ENCODE results near the gene FAM131A. TPM values are rescaled to one million over a fixed set of nuclear protein-coding genes. Genes with fewer than 3 reads are reported as not detected.

Gene FAM131A
- total RNA-seq, 1 experiment from 2014 or later = 23.0 TPM

- peaks cover 51% of the 10 kb centered on the region for H3K36me3 Mint-ChIP-seq
- ChIA-PET POLR2A (interaction anchor here (0.8 kb wide), 1 partner anchor 24 kb away, joined by 4 read pairs; no protein-coding TSS in a partner anchor), CTCF (no interaction called here)
- H3K4me1 Mint-ChIP-seq = peaks cover 12% of the 10 kb centered on the region
- TF ChIP-seq HMGXB4 (CRISPR knock-in tag; IDR thresholded peaks at IDR 0.05) = peak; percentile 16; the same call in 1 of the 2 replicates
- TF ChIP-seq OVOL2 (CRISPR knock-in tag; IDR thresholded peaks at IDR 0.05; ENCODE audit: borderline replicate concordance) = no peak
- TF ChIP-seq JUN (CRISPR knock-in tag; IDR thresholded peaks at IDR 0.05) = 0 out of 2 replicates have a peak, but pooled peaks have one; percentile 17
- no peak for TF ChIP-seq TCF7 (CRISPR knock-in tag; IDR thresholded peaks at IDR 0.05; ENCODE audit: low read depth)
- no peak for TF ChIP-seq CTCF (IDR thresholded peaks at IDR 0.05)
- no peak for ATAC-seq
- peak overlapping the region; percentile 89 for H3K27ac Mint-ChIP-seq
- H3K4me3 Mint-ChIP-seq = peak overlapping the region; percentile 96
- no peak for DNase-seq (ENCODE audit: low spot score)
- no peaks in the 10 kb centered on the region for H3K9me3 Mint-ChIP-seq
- peaks cover 4% of the 10 kb centered on the region; the same call in 1 of the 2 replicates for H3K27me3 Mint-ChIP-seq (ENCODE audit: low read depth)
Measured at GRCh38 chr3:184299488-184300377, 37.7 kb upstream of the FAM131A start.

- H3K4me3 Mint-ChIP-seq = peak overlapping the region; percentile 96
- ChIA-PET CTCF (no interaction called here), POLR2A (no interaction called here)
- TF ChIP-seq ZSCAN18 (CRISPR knock-in tag; IDR thresholded peaks at IDR 0.05) = no peak
- no peak for TF ChIP-seq ZNF263 (CRISPR knock-in tag; IDR thresholded peaks at IDR 0.05; ENCODE audit: low read depth)
- TF ChIP-seq CREM (CRISPR knock-in tag; IDR thresholded peaks at IDR 0.05) = no peak
- no peak for TF ChIP-seq NR1H2 (CRISPR knock-in tag; IDR thresholded peaks at IDR 0.05)
- no peak for TF ChIP-seq NFE2L1 (CRISPR knock-in tag; IDR thresholded peaks at IDR 0.05)
- no peak for TF ChIP-seq EMX1 (CRISPR knock-in tag; IDR thresholded peaks at IDR 0.05)
- no peak for TF ChIP-seq ZNF396 (CRISPR knock-in tag; IDR thresholded peaks at IDR 0.05; ENCODE audit: borderline replicate concordance)
- no peak for TF ChIP-seq ZNF121 (CRISPR knock-in tag; IDR thresholded peaks at IDR 0.05)
- no peak for TF ChIP-seq CTCF (IDR thresholded peaks at IDR 0.05)
- no peak for TF ChIP-seq MYBL2 (CRISPR knock-in tag; IDR thresholded peaks at IDR 0.05)
- TF ChIP-seq CBFB (CRISPR knock-in tag; IDR thresholded peaks at IDR 0.05; ENCODE audit: low read depth) = no peak
- TF ChIP-seq NR3C1 (CRISPR knock-in tag; conservative IDR thresholded peaks at IDR 0.05; ENCODE audit: low read depth) = no peak
- TF ChIP-seq PRRX2 (CRISPR knock-in tag; IDR thresholded peaks at IDR 0.05) = no peak
- no peak for TF ChIP-seq E2F5 (CRISPR knock-in tag; IDR thresholded peaks at IDR 0.05)
- TF ChIP-seq ZNF425 (CRISPR knock-in tag; conservative IDR thresholded peaks at IDR 0.05) = no peak
- TF ChIP-seq SMAD4 (CRISPR knock-in tag; IDR thresholded peaks at IDR 0.05) = no peak
- no peak for TF ChIP-seq ZNF512 (CRISPR knock-in tag; IDR thresholded peaks at IDR 0.05; ENCODE audit: borderline replicate concordance)
- no peaks in the 10 kb centered on the region for H3K9me3 Mint-ChIP-seq
- H3K4me1 Mint-ChIP-seq = peaks cover 12% of the 10 kb centered on the region
- DNase-seq (ENCODE audit: low spot score) = no peak
- no peak for ATAC-seq
- H3K36me3 Mint-ChIP-seq = peaks cover 54% of the 10 kb centered on the region
- H3K27ac Mint-ChIP-seq = peak overlapping the region; percentile 70; the same call in 1 of the 2 replicates
- H3K27me3 Mint-ChIP-seq (ENCODE audit: low read depth) = no peaks in the 10 kb centered on the region
Measured at GRCh38 chr3:184300378-184300720, 37.1 kb upstream of the FAM131A start.

Data from WTC11 (cell line).